GM12875 (cell line): Measurements from ENCODE around the gene HEMK1.

Experiments used
- H3K4me3 ChIP-seq: one replicate; pipeline ENCODE4 v1.5.1; 2011; ENCODE audit warnings: low read depth, low read length, control low read depth
- TF ChIP-seq, protein P1 (sequence below): IDR thresholded peaks from 2 replicates; pipeline ENCODE4 v1.5.1; 2011; ENCODE audit warnings: low read depth, mild to moderate bottlenecking, control low read depth, inconsistent platforms, low read length, moderate library complexity, borderline replicate concordance; ENCODE audit not compliant: insufficient read depth

HEMK1 gene

DNA sequence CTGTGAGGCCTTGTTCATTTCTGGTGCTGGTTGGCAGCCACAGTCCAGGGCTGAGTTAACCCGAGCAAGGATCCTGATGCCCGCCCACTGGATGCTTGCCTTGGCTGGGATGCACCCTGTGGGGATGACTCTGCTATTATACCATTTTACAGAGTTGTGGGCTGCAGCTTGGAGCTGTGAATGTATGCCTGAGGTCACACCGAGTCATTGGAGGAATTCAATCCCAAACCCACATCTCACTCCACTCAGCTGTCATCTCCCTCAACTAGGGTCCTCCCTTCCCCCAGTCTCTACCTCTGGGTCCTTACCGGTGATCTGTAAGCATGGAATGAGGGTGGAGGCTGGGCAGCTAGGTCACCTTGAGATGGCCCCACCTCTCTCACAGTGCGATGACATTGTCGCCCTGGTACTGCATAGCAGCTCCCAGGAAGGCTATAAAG, 69.8 kb downstream of the HEMK1 start:
- TF ChIP-seq, protein P1, sequence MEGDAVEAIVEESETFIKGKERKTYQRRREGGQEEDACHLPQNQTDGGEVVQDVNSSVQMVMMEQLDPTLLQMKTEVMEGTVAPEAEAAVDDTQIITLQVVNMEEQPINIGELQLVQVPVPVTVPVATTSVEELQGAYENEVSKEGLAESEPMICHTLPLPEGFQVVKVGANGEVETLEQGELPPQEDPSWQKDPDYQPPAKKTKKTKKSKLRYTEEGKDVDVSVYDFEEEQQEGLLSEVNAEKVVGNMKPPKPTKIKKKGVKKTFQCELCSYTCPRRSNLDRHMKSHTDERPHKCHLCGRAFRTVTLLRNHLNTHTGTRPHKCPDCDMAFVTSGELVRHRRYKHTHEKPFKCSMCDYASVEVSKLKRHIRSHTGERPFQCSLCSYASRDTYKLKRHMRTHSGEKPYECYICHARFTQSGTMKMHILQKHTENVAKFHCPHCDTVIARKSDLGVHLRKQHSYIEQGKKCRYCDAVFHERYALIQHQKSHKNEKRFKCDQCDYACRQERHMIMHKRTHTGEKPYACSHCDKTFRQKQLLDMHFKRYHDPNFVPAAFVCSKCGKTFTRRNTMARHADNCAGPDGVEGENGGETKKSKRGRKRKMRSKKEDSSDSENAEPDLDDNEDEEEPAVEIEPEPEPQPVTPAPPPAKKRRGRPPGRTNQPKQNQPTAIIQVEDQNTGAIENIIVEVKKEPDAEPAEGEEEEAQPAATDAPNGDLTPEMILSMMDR, result no peak
- H3K4me3 ChIP-seq, result no peak overlapping the region

DNA sequence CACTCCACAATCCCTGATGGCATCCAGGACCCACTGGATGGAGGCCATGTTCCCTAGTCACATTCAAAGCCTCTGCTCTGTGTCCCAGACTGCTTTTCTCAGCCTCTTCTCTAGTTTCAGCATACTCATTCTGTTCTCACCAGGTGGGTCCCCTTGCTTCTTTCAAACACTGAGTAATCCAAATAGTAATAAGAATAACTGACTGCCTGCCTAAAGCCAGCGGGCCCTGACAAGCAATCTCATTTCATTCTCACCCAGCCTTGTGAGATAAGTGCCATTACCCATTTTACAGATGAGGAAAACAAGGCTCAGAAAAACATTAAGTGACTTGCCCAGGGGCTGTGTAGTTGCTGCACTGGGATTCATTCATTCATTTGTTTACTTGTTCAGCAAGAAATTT, 73.1 kb downstream of the HEMK1 start:
- no peak overlapping the region for H3K4me3 ChIP-seq
- TF ChIP-seq, protein P1, result no peak

DNA sequence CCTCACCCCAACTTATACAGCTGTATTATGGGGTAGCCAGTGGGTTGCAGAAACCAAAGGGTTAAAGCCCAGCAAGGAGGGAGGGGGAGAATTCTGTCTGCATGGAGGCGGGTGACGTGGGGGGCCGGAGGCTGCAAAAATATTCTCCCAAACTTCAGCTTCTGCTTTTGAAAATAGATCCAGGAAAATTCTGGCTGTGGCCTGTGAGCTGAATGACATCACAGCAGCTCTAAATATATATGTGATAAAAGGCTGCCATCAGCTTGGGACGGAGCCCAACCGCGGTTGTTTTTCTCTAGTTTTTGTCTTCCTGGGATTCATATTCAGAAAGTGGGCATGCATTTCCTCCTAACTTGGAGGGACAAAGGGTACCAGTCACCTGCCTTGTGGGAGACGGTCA, 75.2 kb downstream of the HEMK1 start:
- no peak overlapping the region for H3K4me3 ChIP-seq
- TF ChIP-seq, protein P1, result no peak

DNA sequence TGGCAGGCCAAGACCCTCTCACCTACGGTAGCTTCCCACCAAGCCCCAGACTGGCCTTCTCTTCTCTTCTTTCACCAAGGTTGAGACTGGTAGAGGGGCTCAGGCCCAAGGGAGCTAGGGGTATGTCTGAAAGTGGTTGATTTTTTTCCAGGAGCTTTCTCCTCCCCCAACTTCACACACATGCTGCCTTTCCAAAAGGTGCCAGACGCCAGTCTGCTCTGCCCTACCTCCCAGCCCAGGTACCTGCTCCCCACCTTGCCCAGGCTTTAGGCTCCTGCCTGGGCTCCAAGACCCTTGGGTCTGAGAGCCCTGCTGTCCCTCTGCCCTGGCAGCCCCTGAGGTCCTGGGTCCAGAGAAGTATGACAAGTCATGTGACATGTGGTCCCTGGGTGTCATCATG, 76.1 kb downstream of the HEMK1 start:
- TF ChIP-seq, protein P1, result no peak
- no peak overlapping the region for H3K4me3 ChIP-seq
